HEK293 (cell line): ENCODE data around the gene PASK.

ENCODE experiments used
- CTCF ChIA-PET: fragments of 350-600 bp; formaldehyde crosslinking; extraction: SDS; loops from one replicate; lab custom pipeline; 2021; ENCODE audit warnings: antibody characterized with exemption; lab: Yijun Ruan, JAX
- POLR2A ChIA-PET: fragments of 300-600 bp; formaldehyde crosslinking; extraction: SDS; loops from one replicate; lab custom pipeline; 2020; ENCODE audit warnings: antibody characterized with exemption, inconsistent platforms; lab: Yijun Ruan, JAX
- H3K27ac ChIP-seq: fragments of 200-500 bp; sonication (Bioruptor generic); 2 replicates; pipeline ENCODE4 v1.5.1; 2014; ENCODE audit warnings: low read depth, low read length, control low read depth, inconsistent platforms; ENCODE audit errors: extremely low read depth
- H3K36me3 ChIP-seq, 2 experiments: fragments of 200-500 bp in 1 of 2; sonication (Bioruptor generic) in 1 of 2; 1 replicate in 1 of 2; 2 replicates in 1 of 2; pipeline ENCODE4 v1.5.1; 2014 to 2017; ENCODE audit warnings: inconsistent platforms in 2 of 2, low read length in 2 of 2; ENCODE audit not compliant: control insufficient read depth in 2 of 2, insufficient read depth in 1 of 2
- H3K4me1 ChIP-seq: fragments of 200-500 bp; sonication (Bioruptor generic); 2 replicates; pipeline ENCODE4 v1.5.1; 2014; ENCODE audit warnings: mild to moderate bottlenecking, low read length, inconsistent platforms; ENCODE audit not compliant: control insufficient read depth, insufficient read depth
- H3K4me3 ChIP-seq: 2 replicates; pipeline ENCODE4 v1.5.1; 2011; ENCODE audit warnings: low read depth, mild to moderate bottlenecking, control low read depth, low read length, moderate library complexity
- H3K9me3 ChIP-seq: fragments of 200-500 bp; sonication (Bioruptor generic); 2 replicates; pipeline ENCODE4 v1.5.1; 2014; ENCODE audit warnings: low read depth, low read length, inconsistent platforms; ENCODE audit not compliant: control insufficient read depth, insufficient read depth
- GFI1B ChIP-seq: fragments of 450-650 bp; formaldehyde crosslinking; IDR thresholded peaks from 2 replicates; pipeline ENCODE4 v1.5.1; 2016; ENCODE audit warnings: missing biosample characterization, missing genetic modification characterization
- HOXA7 ChIP-seq: sonication (generic); formaldehyde crosslinking; IDR thresholded peaks from 2 replicates; pipeline ENCODE4 v1.8.1; 2022; ENCODE audit warnings: missing genetic modification reagents, borderline replicate concordance
- KLF8 ChIP-seq: fragments of 450-650 bp; formaldehyde crosslinking; IDR thresholded peaks from 2 replicates; pipeline ENCODE4 v1.5.1; 2016; ENCODE audit warnings: missing biosample characterization, missing genetic modification characterization
- KLF9 ChIP-seq: fragments of 450-650 bp; formaldehyde crosslinking; IDR thresholded peaks from 2 replicates; pipeline ENCODE4 v1.5.1; 2016; ENCODE audit warnings: missing biosample characterization, missing genetic modification characterization, low read depth
- REST ChIP-seq: fragments of 450-650 bp; formaldehyde crosslinking; IDR thresholded peaks from 2 replicates; pipeline ENCODE4 v1.5.1; 2016; ENCODE audit warnings: missing biosample characterization, missing genetic modification characterization
- TSHZ1 ChIP-seq: fragments of 450-650 bp; formaldehyde crosslinking; IDR thresholded peaks from 2 replicates; pipeline ENCODE4 v1.5.1; 2016; ENCODE audit warnings: missing biosample characterization, missing genetic modification characterization, borderline replicate concordance
- ZNF19 ChIP-seq: fragments of 450-650 bp; formaldehyde crosslinking; IDR thresholded peaks from 2 replicates; pipeline ENCODE4; 2016; ENCODE audit warnings: missing biosample characterization, missing genetic modification characterization, low read depth
- ZNF214 ChIP-seq: fragments of 450-650 bp; formaldehyde crosslinking; IDR thresholded peaks from 2 replicates; pipeline ENCODE4 v1.5.1; 2017; ENCODE audit warnings: missing biosample characterization, mild to moderate bottlenecking, missing genetic modification characterization, borderline replicate concordance
- ZNF221 ChIP-seq: fragments of 450-650 bp; formaldehyde crosslinking; IDR thresholded peaks from 2 replicates; pipeline ENCODE4 v1.5.1; 2017; ENCODE audit warnings: missing biosample characterization, missing genetic modification characterization, borderline replicate concordance
- ZNF391 ChIP-seq: fragments of 450-650 bp; formaldehyde crosslinking; IDR thresholded peaks from 2 replicates; pipeline ENCODE4 v1.5.1; 2016; ENCODE audit warnings: low read depth, missing biosample characterization, missing genetic modification characterization, borderline replicate concordance
- ZNF560 ChIP-seq: fragments of 450-650 bp; formaldehyde crosslinking; IDR thresholded peaks from 2 replicates; pipeline ENCODE4 v1.5.1; 2017; ENCODE audit warnings: missing biosample characterization, missing genetic modification characterization, borderline replicate concordance
- ZSCAN30 ChIP-seq: fragments of 450-650 bp; IDR thresholded peaks from 2 replicates; pipeline ENCODE4 v1.5.1; 2018; ENCODE audit warnings: missing biosample characterization, mild to moderate bottlenecking, missing genetic modification characterization, moderate library complexity

PASK gene

DNA sequence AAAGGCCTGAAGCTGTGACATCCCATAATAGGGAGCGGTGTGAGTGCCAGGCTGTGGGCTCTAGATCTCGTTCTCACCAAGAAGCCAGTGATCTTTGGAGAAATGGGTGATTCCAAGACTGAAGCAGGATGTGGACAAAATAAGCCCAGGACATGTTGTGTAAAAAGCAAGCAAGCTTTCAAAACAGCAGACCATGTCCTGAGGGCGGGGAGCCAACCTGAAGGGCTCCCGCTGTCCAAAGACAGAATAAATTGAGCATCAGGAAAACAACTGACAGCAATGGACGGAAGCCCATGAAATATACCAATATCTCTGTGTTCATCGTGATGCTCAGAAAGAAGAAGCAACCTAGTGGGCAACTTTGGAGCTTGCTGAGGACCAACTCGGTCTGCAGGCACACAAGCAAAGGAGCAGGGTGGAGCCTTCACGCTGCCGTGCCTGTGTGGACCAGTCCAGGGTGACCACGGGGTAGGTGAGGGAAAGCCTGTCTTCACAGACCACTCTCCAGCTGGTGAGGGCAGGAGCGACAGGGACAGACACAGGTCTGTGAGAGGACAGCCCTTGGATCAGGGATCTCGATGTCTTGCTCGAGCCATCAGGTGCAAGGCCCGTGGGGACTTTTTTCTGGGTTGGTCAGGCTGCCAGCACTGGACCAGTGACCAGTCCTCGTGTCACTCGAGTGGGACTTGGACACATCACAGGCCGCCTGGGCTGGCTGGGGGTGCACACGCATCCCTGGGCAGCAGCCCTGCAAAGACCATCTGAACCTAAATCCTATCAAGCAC is 68.7 kb downstream of the PASK start:
- CTCF ChIA-PET, result interaction anchor here (0.6 kb wide), 1 partner anchor 559 kb away, joined by 3 read pairs; no protein-coding TSS in a partner anchor
- H3K4me1 ChIP-seq, result no peaks in the 10 kb centered on the region
- TF ChIP-seq KLF9 (tag by site-specific recombination) (no peak), ZNF560 (tag by site-specific recombination) (no peak), KLF8 (no peak), ZNF214 (tag by site-specific recombination) (no peak), ZNF19 (no peak), ZNF221 (tag by site-specific recombination) (no peak), TSHZ1 (no peak)
- POLR2A ChIA-PET, result no interaction called here
- no peak overlapping the region for H3K27ac ChIP-seq
- peaks cover 2 to 6% of the 10 kb centered on the region in 2 experiments for H3K36me3 ChIP-seq
- H3K9me3 ChIP-seq, result no peaks in the 10 kb centered on the region
- H3K4me3 ChIP-seq, result no peak overlapping the region

- Histone ChIP-seq H3K36me3 (peaks cover 0 to 13% of the 10 kb centered on the region in 2 experiments; a peak in 2 of 3 replicates), H3K4me1 (no peaks in the 10 kb centered on the region), H3K27ac (no peak overlapping the region), H3K9me3 (no peaks in the 10 kb centered on the region), H3K4me3 (no peak overlapping the region)
- ChIA-PET CTCF (interaction anchor here (1.0 kb wide), 1 partner anchor 585 kb away, joined by 3 read pairs; no protein-coding TSS in a partner anchor), POLR2A (no interaction called here)
- TF ChIP-seq ZNF391 (tag by site-specific recombination) (no peak), REST (tag by site-specific recombination) (no peak), HOXA7 (no peak), ZSCAN30 (tag by site-specific recombination) (no peak), GFI1B (tag by site-specific recombination) (no peak)
These were observed 74.3 kb downstream of the PASK start for GRCh38 chr2:241074901-241075540.
